NCI-H2196 treated with DMSO at 0.1 percent for 48 hours (cell line): ENCODE measurements around the gene EML6.
A peak's percentile ranks its signal among the peaks of the same experiment; 100 is the strongest.

ENCODE experiments used
- DNase-seq: peaks from one replicate; lab custom pipeline; 2025; ENCODE audit not compliant: unreplicated experiment; lab: John Stamatoyannopoulos, UW

EML6 gene

DNA sequence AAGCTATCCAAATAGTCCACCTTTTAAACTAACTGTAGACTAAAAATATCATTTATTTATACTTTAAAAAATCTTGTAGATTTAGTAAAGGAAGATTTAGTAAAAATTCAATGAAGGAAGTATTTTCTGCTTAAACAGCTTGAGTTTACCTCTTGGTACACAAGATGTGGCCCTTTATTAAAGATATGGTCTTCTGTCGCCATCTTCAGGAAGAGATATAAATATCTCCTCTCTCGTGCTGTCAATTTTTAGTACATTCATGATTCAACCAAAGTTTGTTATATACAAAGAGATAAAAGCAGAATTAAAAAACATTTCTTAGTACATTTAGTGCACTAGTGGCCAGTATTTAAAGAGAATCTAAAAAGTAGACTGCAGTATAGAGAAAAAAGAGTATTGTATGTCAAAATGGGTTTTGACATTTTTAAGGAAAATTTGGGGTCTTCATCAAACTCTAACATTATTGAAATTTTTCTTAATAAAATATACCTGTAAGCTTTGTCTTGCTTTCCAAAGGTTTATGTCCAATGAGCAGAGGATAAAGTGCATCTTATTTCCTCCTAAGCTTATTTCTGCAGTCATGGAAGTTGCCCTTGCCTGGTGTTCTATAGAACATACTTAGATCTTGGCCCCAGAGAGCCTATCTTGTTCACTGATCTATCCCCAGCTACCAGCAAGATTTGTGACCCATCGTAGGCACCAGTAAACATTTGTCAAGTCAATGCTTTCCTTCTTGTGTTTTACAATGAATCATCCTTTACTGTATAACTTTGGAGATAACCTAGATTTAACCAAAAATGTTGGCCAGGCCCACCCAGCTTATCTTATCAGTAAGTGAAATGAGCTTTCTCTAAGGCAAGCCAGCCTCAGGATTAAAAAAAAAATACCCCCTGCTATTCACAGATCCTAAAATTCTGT lies 18.5 kb upstream of the EML6 start:
- peak; percentile 1 for DNase-seq

DNA sequence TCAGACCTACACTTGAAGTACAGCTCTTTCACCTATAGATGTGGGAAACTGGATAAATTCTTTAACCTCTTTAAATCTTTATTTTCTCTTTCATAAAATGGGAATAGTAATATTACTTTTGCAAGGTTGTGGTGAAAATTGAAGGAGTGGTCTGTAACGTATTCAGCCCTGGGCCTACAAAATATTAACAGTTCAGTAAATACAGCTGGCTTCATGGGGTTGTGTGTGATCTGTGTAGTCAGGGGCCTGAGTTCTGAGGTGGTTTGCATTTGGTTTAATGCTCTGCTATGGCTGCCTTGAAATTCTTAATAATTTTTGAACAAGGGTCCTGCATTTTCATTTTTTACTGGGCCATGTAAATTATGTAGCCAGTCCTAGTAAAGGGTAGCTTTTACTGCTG lies 16.8 kb upstream of the EML6 start:
- no peak for DNase-seq

DNA sequence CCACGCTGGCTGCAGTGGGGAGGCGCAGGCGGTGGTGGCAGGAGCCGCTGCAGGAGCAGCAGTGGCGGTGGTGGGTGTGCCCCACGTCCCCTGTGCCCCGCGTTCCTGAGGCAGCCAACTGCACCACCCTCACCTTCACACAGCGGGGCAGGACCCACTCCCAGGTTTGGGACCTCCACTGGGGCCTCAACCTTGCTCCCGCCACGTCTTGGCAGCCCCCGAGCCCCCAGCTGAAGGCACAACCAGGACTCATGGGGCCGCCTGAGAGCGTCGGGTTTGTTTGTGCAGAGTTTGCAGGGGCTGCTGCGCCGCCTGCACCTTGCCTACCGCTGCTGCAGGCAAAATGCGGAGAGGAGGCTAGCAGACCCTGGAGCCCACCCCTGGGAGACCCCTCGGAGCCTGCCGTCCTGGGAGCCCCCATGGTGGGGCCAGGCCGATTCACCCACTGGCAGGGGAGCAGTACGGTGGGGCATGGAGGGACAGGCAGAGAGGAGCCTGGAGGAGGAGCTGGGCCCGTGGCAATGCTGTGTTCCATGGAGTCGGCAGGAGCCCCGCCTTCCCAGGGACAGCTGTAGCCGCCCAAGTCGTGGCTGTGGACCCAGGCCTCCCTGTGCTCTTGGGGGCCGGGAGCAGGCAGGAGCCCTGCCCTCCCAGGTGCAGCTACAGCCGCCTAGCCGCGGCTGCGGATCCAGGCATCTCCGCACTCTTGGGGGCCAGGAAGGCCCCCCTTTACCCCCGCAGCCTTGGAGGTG lies 14.7 kb upstream of the EML6 start:
- no peak for DNase-seq

DNA sequence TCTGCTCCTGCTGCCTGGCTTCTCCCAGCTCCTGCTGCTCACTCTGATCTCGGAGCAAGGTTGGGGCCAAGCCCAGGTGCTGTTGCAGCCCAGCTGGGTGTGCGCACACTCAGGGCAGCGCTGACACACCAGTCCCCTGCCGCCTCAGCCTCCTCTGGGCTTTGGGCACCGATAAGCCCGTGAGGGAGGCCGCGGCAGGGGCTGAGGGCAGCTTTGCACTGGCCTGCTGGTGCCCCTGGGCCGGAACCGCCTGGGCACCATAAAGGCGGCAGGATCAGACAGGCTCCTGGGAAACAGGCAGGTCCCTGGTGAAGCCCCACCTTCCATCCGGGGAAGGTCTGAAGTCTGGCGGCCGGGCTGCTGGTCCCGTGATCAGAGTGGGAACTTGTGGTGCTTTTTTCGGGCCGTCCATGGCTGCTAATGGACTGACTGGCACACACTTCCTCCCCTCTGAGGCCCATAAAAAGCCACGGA lies 14.1 kb upstream of the EML6 start:
- no peak for DNase-seq

DNA sequence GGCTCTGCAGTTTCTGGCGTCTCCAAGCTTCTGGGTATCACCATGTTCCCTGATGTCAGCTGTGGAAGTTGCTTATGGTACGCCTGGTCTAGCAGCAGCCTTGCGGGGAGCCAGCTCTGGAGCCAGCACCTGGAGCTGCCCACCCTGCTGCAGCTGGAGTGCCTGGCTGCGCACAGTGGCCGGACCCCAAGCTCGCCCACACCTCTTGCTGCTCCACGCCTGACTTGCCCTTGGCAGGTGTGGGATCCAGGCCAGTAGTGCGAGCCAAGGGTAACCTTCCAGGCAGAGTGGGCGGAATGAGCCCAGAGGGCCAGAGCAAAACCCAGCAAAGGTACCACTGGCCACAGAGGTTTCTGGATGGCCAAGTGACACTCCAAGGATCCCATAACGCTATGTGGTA lies 13.2 kb upstream of the EML6 start:
- DNase-seq: no peak

DNA sequence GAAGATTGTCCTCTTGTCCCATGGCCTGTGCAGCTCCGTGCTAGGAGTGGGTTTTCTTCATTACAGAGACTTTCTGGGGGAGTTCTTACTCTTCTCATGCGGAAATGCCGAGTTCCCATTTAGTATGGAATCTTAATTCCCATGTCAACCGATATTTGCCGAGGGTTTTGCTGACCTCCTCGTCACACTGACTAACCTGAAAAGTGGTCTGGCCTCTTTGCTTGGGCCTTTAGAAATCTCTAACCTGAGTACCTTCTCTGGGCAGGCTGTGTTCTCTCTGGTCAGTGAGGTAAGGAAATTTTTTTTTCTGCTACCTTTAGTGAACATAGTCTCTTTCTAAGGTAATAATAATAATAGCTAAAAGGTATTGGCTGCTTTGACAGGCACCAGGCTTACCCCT lies 10.9 kb upstream of the EML6 start:
- DNase-seq: no peak

DNA sequence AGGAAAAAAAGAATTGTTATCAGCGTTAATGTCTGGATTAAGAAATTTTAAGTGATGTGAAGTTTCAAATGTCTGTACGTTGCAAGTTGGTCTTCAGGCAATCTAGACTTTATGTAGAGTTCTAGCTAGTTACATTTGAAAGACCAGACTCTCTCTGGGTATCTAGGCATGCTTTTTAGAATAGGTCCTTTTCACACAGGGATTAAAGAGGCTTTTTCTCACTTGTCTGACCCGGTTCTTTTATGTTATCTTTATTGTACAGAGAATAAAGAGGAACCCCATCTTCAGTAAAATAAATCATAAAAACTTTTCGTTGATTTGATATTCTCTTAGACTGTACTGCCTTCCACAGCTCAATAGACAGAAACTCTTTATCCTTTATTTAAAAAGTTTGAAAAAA lies 8.5 kb upstream of the EML6 start:
- DNase-seq: no peak

DNA sequence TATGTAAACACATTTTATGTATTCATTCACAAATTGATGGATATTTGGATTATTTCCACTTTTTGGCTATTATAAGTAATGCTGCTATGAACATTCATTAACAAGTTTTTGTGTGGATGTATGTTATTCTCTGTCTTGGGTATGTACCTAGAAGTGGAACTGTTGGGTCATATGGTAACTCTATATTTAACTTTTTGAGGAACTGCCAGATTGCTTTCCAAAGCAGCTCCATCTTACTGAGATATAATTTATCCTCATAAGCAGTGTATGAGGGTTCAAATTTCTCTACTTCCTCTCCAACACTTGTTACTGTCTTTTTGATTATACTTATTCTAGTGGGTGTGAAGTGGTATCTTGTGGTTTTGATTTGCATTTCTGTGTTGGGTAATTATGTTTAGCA lies 7.1 kb upstream of the EML6 start:
- no peak for DNase-seq

DNA sequence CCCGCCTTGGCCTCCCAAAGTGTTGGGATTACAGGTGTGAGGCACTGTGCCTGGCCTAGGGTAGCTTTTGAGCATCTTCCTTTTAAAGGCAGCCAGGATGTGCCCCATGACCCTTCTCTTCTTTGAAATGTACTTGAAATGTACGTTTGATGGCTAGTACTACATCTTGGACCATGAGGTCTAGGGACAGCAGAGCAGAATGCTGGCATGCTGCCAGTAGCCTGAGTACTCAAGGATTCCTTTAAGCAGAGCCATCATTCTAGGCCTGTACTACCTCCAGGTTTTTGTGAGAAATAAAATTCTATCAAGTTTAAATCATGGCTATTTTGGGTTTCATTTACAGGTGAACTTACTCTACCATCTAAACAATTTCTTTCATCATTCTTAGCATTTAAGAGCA lies 2.9 kb upstream of the EML6 start:
- no peak for DNase-seq

DNA sequence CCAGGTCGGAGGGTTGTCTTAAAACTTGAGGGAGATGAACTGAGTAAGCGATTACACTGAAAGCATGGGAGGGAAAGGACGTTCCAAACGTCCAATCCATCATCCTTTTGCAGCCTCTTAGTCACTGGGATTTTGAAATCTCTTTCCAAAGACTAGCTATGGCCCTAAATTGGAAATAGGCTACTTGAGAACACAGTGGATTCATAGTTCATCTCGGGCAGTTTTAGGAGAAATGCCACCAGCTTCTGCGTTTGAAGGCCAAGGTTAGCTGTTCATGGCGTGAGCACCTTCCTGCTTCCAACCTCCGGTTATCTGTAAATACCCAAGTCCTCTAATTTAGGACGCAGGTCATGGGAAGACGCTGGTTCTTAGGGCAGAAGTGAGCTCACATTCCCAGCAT lies 821 bp upstream of the EML6 start:
- no peak for DNase-seq

DNA sequence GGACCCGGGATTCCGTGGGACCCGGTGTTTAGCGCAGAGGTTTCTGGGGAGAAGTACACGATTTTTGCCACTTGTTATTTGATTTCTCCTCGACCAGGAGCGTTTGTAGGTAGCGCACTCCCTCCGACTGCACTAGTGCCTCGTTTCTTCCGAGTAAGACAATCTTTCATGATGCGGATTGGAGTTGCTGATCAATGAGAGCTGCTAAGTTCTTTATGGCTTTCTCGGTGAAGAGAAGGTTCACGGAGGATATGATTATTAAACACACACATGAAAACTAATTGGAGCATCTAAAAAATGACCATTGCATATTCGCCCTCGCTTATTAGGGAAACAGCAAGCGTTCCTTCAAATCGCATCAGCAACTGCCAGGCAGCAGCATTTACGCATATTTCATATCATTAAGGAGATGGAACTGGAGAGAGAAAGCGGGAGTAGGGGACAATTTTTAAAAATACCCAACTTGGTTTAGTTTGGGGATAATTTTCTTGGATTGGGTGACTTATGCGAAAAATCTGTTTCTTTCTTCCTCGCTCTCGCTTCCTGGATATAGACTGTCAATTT lies 616 bp downstream of the EML6 start:
- no peak for DNase-seq

DNA sequence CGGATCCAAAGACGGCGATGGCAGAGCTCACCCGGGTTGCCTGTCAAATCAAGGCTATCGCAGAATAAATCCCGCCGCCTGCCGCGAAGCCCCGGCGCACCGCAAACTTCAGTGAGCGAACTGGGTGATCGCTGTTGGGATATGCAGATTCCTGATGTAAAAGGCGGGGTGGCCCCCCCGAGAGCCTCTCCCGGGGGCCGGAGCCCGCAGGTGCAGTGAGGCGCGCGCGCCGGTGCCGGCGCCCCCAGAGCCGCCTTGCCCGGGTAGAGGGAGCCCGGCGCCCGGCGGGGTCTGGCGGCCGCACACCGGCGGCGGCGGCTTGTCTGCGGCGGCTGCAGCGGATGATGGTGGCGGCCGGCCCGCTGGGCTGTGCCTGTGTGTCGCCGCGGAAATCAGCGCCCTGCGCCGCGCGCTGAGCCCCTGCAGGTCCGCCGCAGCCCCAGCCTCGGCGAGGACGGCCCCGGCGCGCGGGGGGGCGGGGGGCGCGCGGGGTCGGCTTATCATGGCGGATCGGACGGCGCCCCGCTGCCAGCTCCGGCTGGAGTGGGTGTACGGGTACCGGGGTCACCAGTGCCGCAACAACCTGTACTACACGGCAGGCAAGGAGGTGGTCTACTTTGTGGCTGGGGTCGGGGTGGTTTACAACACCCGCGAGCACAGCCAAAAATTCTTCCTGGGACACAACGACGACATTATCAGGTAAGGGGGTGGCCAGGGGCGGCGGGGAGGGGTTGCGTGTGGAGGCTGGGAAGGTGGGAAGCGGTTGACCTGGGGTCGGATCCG lies 1.3 kb downstream of the EML6 start:
- no peak for DNase-seq

DNA sequence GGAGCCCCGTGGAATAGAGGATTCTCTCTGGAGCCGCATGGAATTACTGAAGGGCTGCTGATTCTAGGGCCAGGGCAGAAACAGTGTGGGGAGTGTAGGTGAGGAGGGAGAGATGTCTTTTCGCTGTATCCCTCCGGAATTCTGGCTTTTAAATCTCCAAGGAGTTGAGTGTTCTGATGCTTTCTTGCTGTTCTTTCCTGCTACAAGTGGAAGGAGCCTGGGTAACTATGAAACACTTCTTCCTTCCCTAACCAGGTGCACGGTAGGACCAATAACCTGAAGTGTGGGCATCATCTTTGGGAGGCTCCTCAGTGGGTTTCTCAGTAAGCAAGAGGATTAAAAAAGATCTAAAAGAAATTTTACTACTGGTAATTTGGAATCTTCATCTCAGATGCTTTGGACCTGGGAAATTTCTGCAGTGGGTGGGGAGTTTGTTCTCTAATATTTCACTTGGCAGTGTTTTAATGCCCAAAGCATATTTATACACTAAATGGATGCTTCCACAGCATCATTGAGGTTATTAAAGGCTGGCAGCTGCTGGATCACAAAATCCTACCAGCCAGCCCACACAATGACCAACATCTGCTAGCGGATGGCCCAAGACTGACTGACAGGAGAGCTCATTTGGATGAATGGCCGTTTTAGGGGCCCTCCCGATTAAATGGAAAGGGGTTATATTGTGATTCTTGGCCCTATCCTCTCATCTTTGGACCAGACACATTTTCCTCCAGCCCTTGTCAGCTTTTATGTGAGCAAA lies 2.1 kb downstream of the EML6 start:
- DNase-seq: no peak

DNA sequence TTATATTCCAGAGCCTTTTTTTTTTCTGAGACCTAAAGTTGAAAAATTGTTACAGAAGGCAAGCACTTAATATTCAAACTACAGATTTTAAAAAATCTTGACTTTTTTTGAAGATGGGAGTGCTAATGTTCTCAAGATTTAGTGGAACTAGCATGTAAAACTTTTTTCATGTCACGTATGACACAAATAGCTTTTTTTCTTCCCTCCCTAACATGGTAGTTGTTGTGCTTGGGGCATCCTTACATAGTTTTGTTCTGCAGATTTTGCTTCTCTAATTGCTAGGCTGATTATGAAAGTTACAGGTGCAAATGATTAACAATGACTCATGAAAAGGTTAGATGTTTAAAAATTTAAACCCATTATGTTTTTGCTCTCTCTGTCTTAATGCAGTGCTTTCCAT lies 3.0 kb downstream of the EML6 start:
- no peak for DNase-seq

DNA sequence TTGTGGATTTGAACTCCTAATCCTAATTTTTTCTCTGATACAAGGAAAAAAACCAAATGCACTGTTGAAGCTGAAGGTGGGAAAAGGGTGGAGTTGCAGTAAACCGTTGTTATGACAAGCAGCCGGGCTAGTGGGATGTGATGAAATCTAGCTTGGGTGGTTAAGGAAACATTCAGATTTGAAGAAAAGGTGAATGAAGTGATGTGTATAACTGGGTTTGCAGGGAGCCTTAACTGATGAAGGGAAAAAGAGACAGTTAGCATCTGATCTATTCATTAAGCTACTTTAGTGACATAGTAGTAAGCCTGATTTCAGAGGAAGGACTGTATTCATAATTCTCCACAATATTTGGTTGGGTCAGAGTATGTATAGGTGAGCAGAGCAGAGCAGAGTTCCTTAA lies 3.5 kb downstream of the EML6 start:
- no peak for DNase-seq

DNA sequence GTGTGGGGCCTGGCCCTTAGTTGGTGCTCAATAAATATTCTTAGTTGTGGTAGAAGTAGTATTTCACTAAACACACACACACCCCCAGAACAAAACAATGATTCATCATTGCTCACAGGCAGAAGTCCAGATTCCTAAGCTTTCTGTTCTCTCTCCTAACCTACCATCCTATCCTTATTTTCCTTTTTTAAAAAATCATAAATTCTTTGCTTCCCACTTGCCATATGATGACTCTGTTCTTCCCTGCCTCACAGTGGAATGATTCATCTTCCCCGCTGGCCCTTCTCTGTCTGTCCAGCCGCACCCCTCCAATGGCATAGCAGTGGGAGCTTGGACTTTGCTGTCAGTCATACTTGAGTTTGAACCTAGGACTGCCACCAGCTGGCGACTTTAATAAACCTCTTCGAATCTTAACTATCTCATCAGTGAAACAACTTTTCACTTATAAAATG lies 5.2 kb downstream of the EML6 start:
- no peak for DNase-seq

DNA sequence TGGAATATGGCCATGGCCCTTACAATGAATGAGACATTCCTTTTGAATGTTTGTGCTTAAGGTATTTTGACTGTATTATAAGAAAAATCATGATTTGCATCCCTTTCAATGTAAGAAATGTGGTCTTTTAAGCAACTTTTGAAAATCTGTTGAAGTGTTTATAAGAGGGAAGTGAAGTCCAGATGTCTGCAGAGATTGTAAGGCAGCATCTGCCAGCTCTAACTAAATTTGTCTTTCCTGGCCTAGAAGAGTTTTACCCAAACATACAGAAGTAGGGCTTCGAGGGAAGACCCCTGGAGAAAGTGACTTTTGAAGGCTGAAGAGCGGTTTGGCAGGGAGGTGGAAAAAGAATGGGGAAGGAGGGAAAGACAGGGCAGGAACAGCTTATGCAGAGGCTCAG lies 12.2 kb downstream of the EML6 start:
- DNase-seq: no peak

DNA sequence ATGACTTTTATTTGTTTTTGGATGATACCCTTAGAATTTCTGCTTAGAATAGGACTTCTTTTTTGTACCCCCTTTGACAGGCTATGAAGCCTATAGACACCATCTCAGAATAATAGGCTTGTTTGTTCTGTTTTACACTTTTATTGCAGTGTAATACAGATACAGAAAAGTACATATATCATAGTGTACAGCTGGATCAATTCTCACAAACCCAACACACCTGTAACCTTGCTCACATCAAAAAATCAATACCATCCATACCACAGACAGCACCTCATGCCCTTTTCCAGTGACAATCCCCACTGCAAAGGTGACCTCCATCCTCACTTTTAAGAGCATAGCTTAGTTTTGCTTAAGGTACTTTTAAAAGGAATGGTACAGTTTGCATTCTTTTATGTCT lies 14.8 kb downstream of the EML6 start:
- DNase-seq: no peak

DNA sequence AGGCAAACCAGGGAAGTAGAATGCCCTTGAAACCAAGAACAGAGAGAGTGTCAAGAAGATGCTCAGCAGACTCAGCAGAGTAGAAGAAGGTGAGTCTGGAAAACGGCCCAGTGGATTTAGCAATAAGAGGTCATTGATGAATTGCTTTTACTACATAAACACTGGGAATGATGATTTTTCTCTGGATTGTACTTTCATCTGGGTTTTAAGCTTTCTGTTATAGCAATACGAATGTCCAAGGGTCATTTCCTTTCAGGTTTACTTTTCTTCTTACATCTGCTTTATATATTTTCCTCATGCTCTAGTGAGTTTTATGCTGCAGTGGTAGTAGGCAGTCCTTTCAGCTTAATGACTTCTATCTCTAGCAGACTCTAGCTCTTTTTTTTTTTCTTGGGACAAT lies 16.9 kb downstream of the EML6 start:
- no peak for DNase-seq

DNA sequence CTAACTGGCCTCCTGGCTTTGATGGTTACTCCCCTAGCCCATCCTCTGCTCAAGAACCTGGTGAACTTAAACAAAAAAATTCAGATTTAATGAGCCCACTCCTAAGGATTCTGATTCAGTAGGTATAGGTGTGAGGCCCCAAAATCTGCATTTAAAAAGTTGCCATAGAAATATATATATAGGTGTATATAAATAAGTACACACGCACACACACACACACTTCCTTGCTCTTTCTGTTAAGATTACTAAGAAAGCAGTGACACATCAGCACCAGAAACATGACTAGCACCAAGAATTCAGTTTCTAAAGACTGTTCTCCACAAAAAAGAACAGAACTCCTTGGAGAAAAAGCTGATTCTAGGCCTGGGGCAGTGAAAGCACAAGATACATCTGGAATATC lies 17.8 kb downstream of the EML6 start:
- DNase-seq: no peak
